Lung microvascular endothelial cell (primary cell): ENCODE results near the gene KCNJ14. TPM values are rescaled to one million over a fixed set of nuclear protein-coding genes. Genes with fewer than 3 reads are reported as not detected.

ENCODE experiments used
- DNase-seq, 2 donors: peaks; one replicate each; pipeline versions ENCODE4 v3.0.0 to v3.0.0-alpha.2; 2010; ENCODE audit warnings: low read depth in 2 of 2
- total RNA-seq: library from RNA; depleted of rRNA; stranded (reverse); fragments of >200 nt; gene quantifications from 2 replicates; pipeline ENCODE4 v1.2.1, GENCODE V29; 2014

Gene KCNJ14
- total RNA-seq, 1 donor from 2014 or later: 0.20 TPM

- peak; percentile 92 to 96 for DNase-seq
These were observed 10.1 kb upstream of the KCNJ14 start for GRCh38 chr19:48445256-48445605.

DNA sequence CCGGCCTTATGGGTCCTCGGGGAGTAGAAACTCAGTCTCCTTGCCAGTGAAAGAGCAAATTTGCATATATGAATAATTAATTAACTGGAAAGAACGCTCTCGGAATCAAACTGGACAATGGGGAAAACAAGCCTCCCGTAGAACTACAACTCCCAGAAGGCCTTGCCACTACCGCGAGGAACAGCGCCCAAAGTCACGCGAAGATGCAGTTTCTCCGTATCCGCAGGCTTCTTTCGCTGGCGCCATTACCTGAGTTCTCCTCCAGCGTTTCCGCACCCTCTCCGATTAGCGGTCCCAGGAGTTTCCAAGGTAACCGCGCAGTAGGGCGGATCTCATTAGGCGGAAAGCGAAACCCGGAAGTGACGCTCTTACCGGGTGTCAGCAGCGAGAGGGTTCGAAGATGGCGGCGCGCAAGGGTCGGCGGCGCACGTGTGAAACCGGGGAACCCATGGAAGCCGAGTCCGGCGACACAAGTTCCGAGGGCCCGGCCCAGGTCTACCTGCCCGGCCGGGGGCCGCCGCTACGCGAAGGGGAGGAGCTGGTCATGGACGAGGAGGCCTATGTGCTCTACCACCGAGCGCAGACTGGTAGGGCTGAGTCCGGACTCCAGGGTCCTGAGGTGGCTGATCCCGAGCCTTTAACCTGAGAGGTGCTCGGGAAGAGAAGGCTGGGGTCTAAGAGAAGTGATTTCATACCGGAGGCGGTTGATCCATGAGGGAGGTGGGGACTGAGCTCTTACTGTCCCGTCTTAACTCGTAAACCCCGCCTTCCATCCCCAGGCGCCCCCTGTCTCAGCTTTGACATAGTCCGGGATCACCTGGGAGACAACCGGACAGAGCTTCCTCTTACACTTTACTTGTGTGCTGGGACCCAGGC lies 9.5 kb upstream of the KCNJ14 start, which contains the start of gene GRWD1:
GRWD1 (plus strand) TSS at position 378 of the 876 bp plus-strand sequence; CDS start at position 401, 23 bp downstream.
- peak; percentile 97 to 98 for DNase-seq

- no peak for DNase-seq
These were observed 8.8 kb upstream of the KCNJ14 start for GRCh38 chr19:48446579-48446978.

DNA sequence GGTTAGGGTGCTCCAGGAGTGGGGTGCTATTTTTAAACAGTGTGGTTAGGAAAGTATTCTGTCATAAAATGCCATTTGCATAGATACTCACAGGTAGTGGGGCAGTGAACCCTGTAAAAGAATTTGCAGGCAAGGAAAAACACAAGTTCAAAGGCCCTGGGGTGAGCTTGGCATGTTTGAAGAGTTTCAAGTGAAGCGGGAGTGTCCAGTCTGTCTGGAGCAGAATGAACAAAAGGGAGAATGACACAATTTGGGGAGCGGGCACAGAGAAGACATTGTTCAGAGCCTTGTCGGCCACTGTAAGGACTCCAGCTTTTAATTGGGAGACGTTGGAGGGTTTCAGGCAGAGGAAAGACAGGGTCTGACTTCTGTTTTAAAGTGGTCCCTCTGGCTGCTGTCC lies 6.8 kb upstream of the KCNJ14 start:
- DNase-seq: no peak

DNA sequence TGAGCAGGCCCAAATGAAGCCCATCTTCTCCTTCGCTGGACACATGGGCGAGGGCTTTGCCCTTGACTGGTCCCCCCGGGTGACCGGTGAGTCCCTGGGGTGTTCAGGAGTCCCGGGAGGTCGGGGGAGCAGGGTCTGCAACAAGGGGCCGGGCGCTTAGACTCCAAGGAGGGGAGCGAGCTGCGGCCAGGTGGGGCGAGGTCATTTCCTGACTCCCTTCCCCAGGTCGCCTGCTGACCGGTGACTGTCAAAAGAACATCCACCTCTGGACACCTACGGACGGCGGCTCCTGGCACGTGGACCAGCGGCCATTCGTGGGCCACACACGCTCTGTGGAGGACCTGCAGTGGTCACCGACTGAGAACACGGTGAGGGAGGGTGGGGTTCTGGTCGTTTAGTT lies 4.9 kb upstream of the KCNJ14 start:
- DNase-seq: no peak

- DNase-seq: no peak
These were observed 4.5 kb upstream of the KCNJ14 start for GRCh38 chr19:48450863-48451262.

- DNase-seq: no peak
These were observed 3.8 kb upstream of the KCNJ14 start for GRCh38 chr19:48451624-48452023.

- no peak for DNase-seq
These were observed 2.8 kb upstream of the KCNJ14 start for GRCh38 chr19:48452289-48453190.

- DNase-seq: no peak
These were observed 1.1 kb upstream of the KCNJ14 start for GRCh38 chr19:48454150-48454730.

GRCh38 chr19:48455908-48456562 lies 661 bp downstream of the KCNJ14 start:
- no peak for DNase-seq

GRCh38 chr19:48456864-48457263 lies 1.5 kb downstream of the KCNJ14 start:
- DNase-seq: no peak

GRCh38 chr19:48458016-48458415 lies 2.6 kb downstream of the KCNJ14 start:
- DNase-seq: no peak

DNA sequence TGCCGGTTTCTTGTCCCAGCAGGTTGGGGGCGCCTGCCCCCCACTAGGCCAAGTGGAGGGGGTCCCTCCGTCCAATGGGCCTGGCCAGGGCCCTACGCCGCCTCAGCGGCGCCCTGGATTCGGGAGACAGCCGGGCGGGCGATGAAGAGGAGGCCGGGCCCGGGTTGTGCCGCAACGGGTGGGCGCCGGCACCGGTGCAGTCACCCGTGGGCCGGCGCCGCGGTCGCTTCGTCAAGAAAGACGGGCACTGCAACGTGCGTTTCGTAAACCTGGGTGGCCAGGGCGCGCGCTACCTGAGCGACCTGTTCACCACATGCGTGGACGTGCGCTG lies 6.2 kb downstream of the KCNJ14 start:
- DNase-seq: no peak

DNA sequence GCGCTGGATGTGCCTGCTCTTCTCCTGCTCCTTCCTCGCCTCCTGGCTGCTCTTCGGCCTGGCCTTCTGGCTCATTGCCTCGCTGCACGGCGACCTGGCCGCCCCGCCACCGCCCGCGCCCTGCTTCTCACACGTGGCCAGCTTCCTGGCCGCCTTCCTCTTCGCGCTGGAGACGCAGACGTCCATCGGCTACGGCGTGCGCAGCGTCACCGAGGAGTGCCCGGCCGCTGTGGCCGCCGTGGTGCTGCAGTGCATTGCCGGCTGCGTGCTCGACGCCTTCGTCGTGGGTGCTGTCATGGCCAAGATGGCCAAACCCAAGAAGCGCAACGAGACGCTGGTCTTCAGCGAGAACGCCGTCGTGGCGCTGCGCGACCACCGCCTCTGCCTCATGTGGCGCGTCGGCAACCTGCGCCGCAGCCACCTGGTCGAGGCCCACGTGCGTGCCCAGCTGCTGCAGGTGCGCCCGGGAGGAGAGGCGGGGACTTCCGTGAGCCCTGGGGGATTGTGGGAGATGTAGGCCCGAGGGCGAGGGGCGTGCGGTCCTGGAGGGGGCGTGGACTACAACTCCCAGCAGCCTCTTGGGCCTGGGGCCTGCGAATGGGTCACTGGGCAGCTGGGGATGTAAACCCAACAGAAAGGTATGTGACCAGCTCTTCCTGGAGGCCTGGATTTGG lies 6.7 kb downstream of the KCNJ14 start:
- DNase-seq: peak in 1 of 2 donors; percentile 35

DNA sequence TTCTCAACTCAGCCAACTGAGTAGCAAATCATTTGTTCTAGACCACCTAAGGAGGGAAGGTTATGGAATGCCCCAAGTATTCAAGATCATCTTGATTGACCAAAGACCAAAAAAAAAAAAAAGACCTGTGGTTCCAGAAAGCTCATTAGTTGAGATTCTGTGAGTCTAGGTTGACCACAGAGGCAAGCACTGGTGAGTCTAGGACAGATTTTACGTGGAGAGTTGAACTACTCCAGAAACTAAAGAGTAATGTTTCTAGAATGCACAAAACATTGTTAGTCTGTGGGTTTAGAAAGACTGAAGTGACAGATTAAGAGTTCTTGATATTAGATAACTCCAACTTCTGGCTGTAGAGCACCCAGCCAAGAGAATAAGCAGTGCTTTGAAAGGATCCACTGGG lies 9.8 kb downstream of the KCNJ14 start:
- no peak for DNase-seq

DNA sequence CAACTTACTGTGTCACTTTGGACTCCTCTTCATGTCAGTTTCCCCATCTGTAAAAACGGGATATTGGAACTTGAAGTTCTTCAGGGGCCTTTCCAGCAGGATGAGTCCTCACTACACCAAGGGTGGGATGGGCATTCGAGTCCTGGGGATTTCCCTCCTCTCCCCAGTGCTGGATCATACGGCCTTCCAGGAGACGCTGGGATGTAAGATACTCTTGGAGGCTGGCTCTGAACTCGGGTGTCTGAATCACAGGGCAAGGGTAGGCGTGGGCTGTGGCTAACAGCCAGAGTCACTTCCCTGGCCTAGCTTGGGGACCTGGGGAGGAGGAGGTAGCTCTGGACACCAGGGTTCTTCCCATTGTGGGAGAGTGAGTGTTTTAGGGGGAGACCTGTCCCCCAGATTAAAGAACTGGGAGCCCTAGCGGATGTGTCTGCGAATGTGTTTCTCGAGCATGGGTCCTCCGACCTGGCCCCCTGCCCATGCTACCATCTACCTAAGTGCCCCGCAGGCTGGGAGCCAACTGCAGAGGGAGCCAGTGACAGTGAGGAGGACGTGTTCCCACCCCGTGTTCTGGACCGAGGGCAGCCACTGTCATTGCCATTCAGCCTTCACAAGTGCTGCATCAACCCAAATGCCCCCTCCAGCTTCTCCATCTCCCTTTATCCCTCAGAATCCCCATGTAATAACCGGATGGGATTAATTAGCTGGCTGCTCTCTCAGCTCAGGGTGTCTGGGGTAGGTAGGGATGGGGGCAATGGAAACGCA lies 11.4 kb downstream of the KCNJ14 start:
- peak in 1 of 2 donors; percentile 56 for DNase-seq

DNA sequence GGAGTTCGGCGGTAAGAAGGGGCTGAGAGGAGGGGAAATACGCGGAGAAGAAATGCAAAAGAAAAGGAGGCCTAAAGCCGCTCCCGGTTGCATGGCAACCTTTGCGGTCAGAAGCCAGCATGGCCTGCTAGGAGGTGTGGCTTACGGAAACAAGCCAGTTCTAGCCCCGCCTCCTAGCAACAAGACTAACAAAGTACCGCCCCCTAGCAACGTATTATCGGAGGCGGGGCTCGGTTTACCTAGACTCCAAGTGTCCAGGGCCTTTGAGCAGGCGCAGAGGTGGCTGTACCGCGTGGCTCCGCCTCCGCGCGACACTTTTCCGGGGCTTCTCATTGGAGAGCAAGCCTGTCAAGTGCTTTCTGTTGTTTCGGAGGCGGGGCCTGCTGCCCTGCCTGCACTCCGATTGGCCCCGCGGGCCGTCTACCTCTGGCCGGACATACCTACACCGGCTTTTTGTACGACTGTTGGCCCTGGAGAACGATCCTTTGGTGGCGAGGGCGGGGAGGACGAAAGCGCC lies 13.5 kb downstream of the KCNJ14 start:
- peak; percentile 100 for DNase-seq

- peak; percentile 87 to 91 for DNase-seq
These were observed 14.0 kb downstream of the KCNJ14 start, which contains the start of gene CYTH2 for GRCh38 chr19:48469289-48469881. Gene CYTH2 (plus strand): TSS chr19:48469369. CDS start chr19:48469508, 139 bp downstream.

GRCh38 chr19:48469934-48470680 lies 14.7 kb downstream of the KCNJ14 start:
- DNase-seq: peak in 1 of 2 donors; percentile 17
